ENCODE results near the gene KMO. TPM values are rescaled to one million over a fixed set of nuclear protein-coding genes. Genes with fewer than 3 reads are reported as not detected.

The KMO gene
- total and polyA plus RNA-seq, 2 of the 13 experiments (the other 11 are each of a cell fraction or from before 2014, with no cell fraction given), result 0.01 TPM; not detected in 1

DNA sequence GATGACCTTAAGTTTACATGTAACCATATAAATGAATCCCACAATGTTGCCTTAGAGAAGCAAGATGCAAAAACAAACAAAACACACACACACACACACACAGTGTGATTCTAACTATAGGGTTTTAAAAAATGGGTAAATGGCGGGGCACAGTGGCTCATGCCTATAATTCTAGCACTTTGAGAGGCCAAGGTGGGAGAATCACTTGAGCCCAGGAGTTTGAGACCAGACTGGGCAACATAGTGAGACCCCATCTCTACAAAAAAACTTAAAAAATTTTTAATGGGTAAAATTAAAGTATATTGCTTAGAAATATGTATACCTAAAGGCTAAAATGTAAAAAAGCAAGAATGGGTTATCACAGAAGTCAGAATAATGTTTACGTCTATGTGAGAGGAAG, 15.8 kb downstream of the KMO start:
- ChIA-PET POLR2A (no interaction called here), CTCF (ENCODE audit: low intra/inter-chr PET ratio, low total read pairs) (no interaction called here)
- Histone ChIP-seq H3K4me1 (ENCODE audit: insufficient read depth, low read length) (no peaks in the 10 kb centered on the region), H3K4me3 (replicated peaks in 1 of 3; ENCODE audit: insufficient read depth in 1 of 3, low read depth in 2 of 3, low read length in 3 of 3) (no peak overlapping the region), H2AFZ (ENCODE audit: low read length) (no peak overlapping the region), H3K9ac (ENCODE audit: insufficient read depth, low read depth, low read length) (no peak overlapping the region), H3K27me3 (ENCODE audit: control insufficient read depth in 1 of 2, insufficient read depth in 2 of 2, low read length in 2 of 2) (no peaks in the 10 kb centered on the region), H3K9me3 (ENCODE audit: low read length) (no peaks in the 10 kb centered on the region), H3K4me2 (ENCODE audit: low read depth, low read length) (no peak overlapping the region), H4K20me1 (ENCODE audit: insufficient read depth, low read length) (no peaks in the 10 kb centered on the region), H3K79me2 (ENCODE audit: insufficient read depth, low read length) (no peaks in the 10 kb centered on the region), H3K27ac (ENCODE audit: extremely low read length, insufficient read depth, low read length) (no peak overlapping the region), H3K36me3 (replicated peaks in 1 of 2; ENCODE audit: control insufficient read depth in 1 of 2, insufficient read depth in 2 of 2, low read length in 2 of 2) (no peaks in the 10 kb centered on the region)
- no TSS peak for BruUV-seq (replicated peaks)
- in situ Hi-C loops (cut with HindIII; ENCODE audit: extremely low pct_ligation_motif_present, low pct_unique_long_range_greater_than_20kb), result loop anchor here (25.0 kb wide), 1 partner anchor 439 kb away; the partner anchor contains the start of gene MAP1LC3C
- DNase-seq (ENCODE audit: low spot score) (no peak), FAIRE-seq (no peak), ATAC-seq (no peak)
- WGBS (ENCODE audit: low lambda C conversion rate), result 58% methylated on average over 2 of the region's 2 CpGs
- TF ChIP-seq HBP1 (CRISPR knock-in tag; IDR thresholded peaks at IDR 0.05; ENCODE audit: low read depth) (no peak), FOXK1 (CRISPR knock-in tag; IDR thresholded peaks at IDR 0.05; ENCODE audit: borderline replicate concordance, low read depth) (no peak), THRA (CRISPR knock-in tag; IDR thresholded peaks at IDR 0.05; ENCODE audit: borderline replicate concordance) (no peak), TBL1XR1 (IDR thresholded peaks at IDR 0.05; ENCODE audit: borderline replicate concordance, low read length, partially characterized antibody) (no peak), KDM5B (CRISPR knock-in tag; IDR thresholded peaks at IDR 0.05; ENCODE audit: borderline replicate concordance) (no peak), EEA1 (CRISPR knock-in tag; IDR thresholded peaks at IDR 0.05; ENCODE audit: borderline replicate concordance) (no peak), TCF7 (IDR thresholded peaks at IDR 0.05; ENCODE audit: low read depth) (no peak), NRL (CRISPR knock-in tag; IDR thresholded peaks at IDR 0.05; ENCODE audit: borderline replicate concordance) (no peak), ZNF687 (CRISPR knock-in tag; IDR thresholded peaks at IDR 0.05) (no peak)
- TF ChIP-seq, protein P1, sequence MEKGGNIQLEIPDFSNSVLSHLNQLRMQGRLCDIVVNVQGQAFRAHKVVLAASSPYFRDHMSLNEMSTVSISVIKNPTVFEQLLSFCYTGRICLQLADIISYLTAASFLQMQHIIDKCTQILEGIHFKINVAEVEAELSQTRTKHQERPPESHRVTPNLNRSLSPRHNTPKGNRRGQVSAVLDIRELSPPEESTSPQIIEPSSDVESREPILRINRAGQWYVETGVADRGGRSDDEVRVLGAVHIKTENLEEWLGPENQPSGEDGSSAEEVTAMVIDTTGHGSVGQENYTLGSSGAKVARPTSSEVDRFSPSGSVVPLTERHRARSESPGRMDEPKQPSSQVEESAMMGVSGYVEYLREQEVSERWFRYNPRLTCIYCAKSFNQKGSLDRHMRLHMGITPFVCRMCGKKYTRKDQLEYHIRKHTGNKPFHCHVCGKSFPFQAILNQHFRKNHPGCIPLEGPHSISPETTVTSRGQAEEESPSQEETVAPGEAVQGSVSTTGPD (CRISPR knock-in tag; IDR thresholded peaks at IDR 0.05), result no peak
- intact Hi-C loops (cut with micrococcal nuclease; ENCODE audit: unreplicated experiment), result no loop called here

All from HepG2 (cell line).